Measurements from ENCODE around the gene NFIA.

NFIA gene

DNA sequence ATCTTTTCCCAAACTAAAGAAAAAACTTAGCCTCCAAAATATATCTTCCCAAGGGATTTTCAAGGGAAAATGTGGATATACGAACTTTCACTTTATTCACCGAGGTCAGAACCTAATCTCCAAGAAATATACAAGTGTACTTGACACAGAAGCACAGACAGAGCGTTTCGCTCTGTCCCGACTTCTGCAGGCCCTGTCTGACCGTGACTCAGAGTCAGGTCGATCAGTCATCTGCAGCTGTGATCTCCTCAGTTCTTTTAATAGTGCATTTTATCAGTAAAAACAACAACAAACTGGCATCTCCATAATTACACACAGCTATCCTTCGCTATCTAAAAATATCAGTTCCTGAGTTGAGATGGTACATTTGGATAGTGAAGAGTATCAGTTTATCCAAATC is 416.0 kb downstream of the NFIA start:
- no peak for DNase-seq (ENCODE audit: low read depth)

DNA sequence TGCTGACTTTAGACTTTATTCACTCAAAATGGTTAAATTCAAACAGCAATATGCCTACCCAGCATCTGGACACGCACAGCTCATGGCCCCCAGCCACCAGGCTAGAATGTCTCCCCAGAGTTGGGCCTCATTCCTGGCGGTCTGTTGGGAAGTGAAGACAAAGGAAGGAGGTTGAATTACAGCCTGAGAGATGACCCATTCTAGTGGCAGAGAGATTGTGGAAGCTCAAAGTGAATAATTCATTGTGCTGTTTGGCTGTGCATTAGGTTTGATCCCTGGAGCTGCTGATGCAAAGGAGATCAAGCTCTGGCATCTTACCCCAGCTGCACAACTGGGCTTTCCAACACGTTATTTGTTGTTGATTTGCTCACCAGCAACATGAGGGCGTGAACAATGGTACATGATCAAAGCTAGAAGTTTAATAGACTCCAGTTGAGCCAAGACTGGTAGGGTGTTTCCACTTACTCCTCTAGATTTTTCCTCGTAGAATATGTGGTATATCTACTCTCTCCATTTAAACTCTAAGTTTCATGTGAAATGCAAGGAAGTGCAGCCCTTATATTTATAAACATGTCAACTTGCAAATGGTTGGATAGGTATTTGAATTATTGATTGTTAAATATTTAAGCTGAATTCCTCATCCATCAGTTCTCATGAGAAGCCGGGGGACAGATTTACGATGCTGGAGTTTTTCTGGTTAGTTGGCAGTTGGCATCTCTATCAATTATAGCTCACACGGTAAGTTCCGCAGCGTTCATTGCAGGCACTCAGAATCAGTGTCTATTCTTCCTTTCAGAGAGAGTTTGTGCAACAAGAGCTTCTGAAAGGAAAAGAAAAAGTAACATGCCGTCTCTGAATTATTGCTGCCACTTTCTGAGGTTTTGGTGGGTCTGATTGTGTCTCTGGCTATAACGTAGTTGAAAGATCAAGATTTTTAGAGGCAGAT is 419.9 kb downstream of the NFIA start:
- no peak for DNase-seq (ENCODE audit: low read depth)

- no peak for DNase-seq (ENCODE audit: low read depth)
Observed at GRCh38 chr1:61504305-61504704, 421.9 kb downstream of the NFIA start.

- DNase-seq (ENCODE audit: low read depth), result no peak
Observed at GRCh38 chr1:61504852-61505390, 422.6 kb downstream of the NFIA start.

- DNase-seq (ENCODE audit: low read depth), result no peak
Observed at GRCh38 chr1:61506236-61506635, 423.9 kb downstream of the NFIA start.

DNA sequence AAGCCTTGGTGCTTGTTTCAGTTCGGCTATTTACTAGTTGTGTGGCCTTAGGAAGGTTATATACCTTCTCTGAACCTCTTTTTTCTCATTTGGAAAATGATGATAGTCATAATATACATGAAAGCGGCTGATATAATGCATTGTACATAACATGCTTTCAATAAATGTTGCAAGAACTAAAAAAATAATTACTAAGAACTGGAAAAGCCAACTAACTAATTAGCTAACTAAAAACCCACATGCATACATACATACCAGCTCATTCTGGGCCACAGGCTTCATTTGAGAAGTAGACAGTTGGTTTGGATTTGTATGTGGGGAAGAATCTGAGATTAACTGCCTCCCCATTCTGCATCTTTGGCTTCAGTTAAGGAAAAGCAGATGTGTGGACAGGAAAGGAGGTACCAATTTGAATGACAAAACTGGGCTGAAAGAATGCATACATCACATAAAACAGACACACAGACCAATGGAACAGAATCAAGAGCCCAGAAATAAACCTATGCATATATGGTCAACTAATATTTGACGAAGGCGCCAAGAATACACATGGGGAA is 424.7 kb downstream of the NFIA start:
- no peak for DNase-seq (ENCODE audit: low read depth)

Measured in stimulated activated CD4-positive, alpha-beta T cell treated with anti-CD3 and anti-CD28 coated beads, Interleukin-2, amount 100 ng/mL, for 4 hours (primary cell).